ENCODE data around the gene TMEM126A.
"Not testable (repeated sequence)": the region's sequence is repeated elsewhere in the genome, so short reads cannot be mapped to it uniquely, and the experiment has no call there.

The TMEM126A gene

GRCh38 chr11:85608621-85609020 is 39.1 kb upstream of the TMEM126A start:
- POLR2A ChIA-PET; H3K36me3 ChIP-seq (ENCODE audit: control insufficient read depth in 2 of 2, insufficient read depth in 1 of 2, low read length in 2 of 2); H3K4me1 ChIP-seq (ENCODE audit: control insufficient read depth, insufficient read depth, low read length); H3K9me3 ChIP-seq (ENCODE audit: control insufficient read depth, insufficient read depth, low read depth, low read length); H3K27ac ChIP-seq (ENCODE audit: extremely low read depth, low read depth, low read length); CTCF ChIA-PET; H3K4me3 ChIP-seq (ENCODE audit: low read depth, low read length): not testable (repeated sequence)

- H3K4me3 ChIP-seq (ENCODE audit: low read depth, low read length); H3K36me3 ChIP-seq (ENCODE audit: control insufficient read depth in 2 of 2, insufficient read depth in 1 of 2, low read length in 2 of 2); H3K9me3 ChIP-seq (ENCODE audit: control insufficient read depth, insufficient read depth, low read depth, low read length); H3K4me1 ChIP-seq (ENCODE audit: control insufficient read depth, insufficient read depth, low read length); POLR2A ChIA-PET; H3K27ac ChIP-seq (ENCODE audit: extremely low read depth, low read depth, low read length): not testable (repeated sequence)
- CTCF ChIA-PET = interaction anchor here (0.6 kb wide), 1 partner anchor 258 kb away, joined by 5 read pairs; no protein-coding TSS in a partner anchor
Observed at GRCh38 chr11:85609286-85609685, 38.5 kb upstream of the TMEM126A start.

GRCh38 chr11:85611643-85612042 is 36.1 kb upstream of the TMEM126A start:
- H3K27ac ChIP-seq (ENCODE audit: extremely low read depth, low read depth, low read length); H3K36me3 ChIP-seq (ENCODE audit: control insufficient read depth in 2 of 2, insufficient read depth in 1 of 2, low read length in 2 of 2); H3K4me3 ChIP-seq (ENCODE audit: low read depth, low read length); POLR2A ChIA-PET; CTCF ChIA-PET; H3K4me1 ChIP-seq (ENCODE audit: control insufficient read depth, insufficient read depth, low read length); H3K9me3 ChIP-seq (ENCODE audit: control insufficient read depth, insufficient read depth, low read depth, low read length): not testable (repeated sequence)

- no peak overlapping the region for H3K4me3 ChIP-seq (ENCODE audit: low read depth, low read length)
- no peaks in the 10 kb centered on the region for H3K36me3 ChIP-seq (ENCODE audit: control insufficient read depth in 2 of 2, insufficient read depth in 1 of 2, low read length in 2 of 2)
- no peaks in the 10 kb centered on the region for H3K4me1 ChIP-seq (ENCODE audit: control insufficient read depth, insufficient read depth, low read length)
- ChIA-PET POLR2A (no interaction called here), CTCF (interaction anchor here (0.6 to 0.7 kb wide), 2 partner anchors 46 to 1240 kb away, joined by 3 to 4 read pairs; partner anchors contain the start of gene CREBZF)
- no peak for TF ChIP-seq ZBTB20 (tag by site-specific recombination; IDR thresholded peaks at IDR 0.05)
- no peak for TF ChIP-seq ZNF560 (tag by site-specific recombination; IDR thresholded peaks at IDR 0.05; ENCODE audit: borderline replicate concordance)
- H3K9me3 ChIP-seq (ENCODE audit: control insufficient read depth, insufficient read depth, low read depth, low read length) = no peaks in the 10 kb centered on the region
- no peak overlapping the region for H3K27ac ChIP-seq (ENCODE audit: extremely low read depth, low read depth, low read length)
Observed at GRCh38 chr11:85619499-85619898, 28.3 kb upstream of the TMEM126A start.

GRCh38 chr11:85620256-85620655 is 27.5 kb upstream of the TMEM126A start:
- H3K36me3 ChIP-seq (ENCODE audit: control insufficient read depth in 2 of 2, insufficient read depth in 1 of 2, low read length in 2 of 2) = no peaks in the 10 kb centered on the region
- H3K9me3 ChIP-seq (ENCODE audit: control insufficient read depth, insufficient read depth, low read depth, low read length) = no peaks in the 10 kb centered on the region
- CTCF ChIA-PET = no interaction called here
- POLR2A ChIA-PET = no interaction called here
- TF ChIP-seq ZNF664 (tag by site-specific recombination; IDR thresholded peaks at IDR 0.05) (no peak), ZNF596 (tag by site-specific recombination; IDR thresholded peaks at IDR 0.05) (no peak), ZNF658 (tag by site-specific recombination; IDR thresholded peaks at IDR 0.05) (no peak), ZNF121 (tag by site-specific recombination; IDR thresholded peaks at IDR 0.05) (no peak), ZNF16 (tag by site-specific recombination; IDR thresholded peaks at IDR 0.05; ENCODE audit: low read depth) (no peak), PRDM10 (tag by site-specific recombination; IDR thresholded peaks at IDR 0.05) (no peak), ZNF202 (tag by site-specific recombination; IDR thresholded peaks at IDR 0.05; ENCODE audit: borderline replicate concordance) (no peak), ZBTB20 (tag by site-specific recombination; IDR thresholded peaks at IDR 0.05) (no peak), ZNF140 (tag by site-specific recombination; IDR thresholded peaks at IDR 0.05) (no peak)
- no peak overlapping the region for H3K27ac ChIP-seq (ENCODE audit: extremely low read depth, low read depth, low read length)
- no peaks in the 10 kb centered on the region for H3K4me1 ChIP-seq (ENCODE audit: control insufficient read depth, insufficient read depth, low read length)
- H3K4me3 ChIP-seq (ENCODE audit: low read depth, low read length) = no peak overlapping the region
